ENCODE results near the gene MGAT3. TPM values are rescaled to one million over a fixed set of nuclear protein-coding genes. Genes with fewer than 3 reads are reported as not detected.

The MGAT3 gene
- total and polyA plus RNA-seq, 9 of the 15 experiments (the other 6 are each of a cell fraction or from before 2014, with no cell fraction given): 0.10 to 11.5 (median 4.6) TPM

DNA sequence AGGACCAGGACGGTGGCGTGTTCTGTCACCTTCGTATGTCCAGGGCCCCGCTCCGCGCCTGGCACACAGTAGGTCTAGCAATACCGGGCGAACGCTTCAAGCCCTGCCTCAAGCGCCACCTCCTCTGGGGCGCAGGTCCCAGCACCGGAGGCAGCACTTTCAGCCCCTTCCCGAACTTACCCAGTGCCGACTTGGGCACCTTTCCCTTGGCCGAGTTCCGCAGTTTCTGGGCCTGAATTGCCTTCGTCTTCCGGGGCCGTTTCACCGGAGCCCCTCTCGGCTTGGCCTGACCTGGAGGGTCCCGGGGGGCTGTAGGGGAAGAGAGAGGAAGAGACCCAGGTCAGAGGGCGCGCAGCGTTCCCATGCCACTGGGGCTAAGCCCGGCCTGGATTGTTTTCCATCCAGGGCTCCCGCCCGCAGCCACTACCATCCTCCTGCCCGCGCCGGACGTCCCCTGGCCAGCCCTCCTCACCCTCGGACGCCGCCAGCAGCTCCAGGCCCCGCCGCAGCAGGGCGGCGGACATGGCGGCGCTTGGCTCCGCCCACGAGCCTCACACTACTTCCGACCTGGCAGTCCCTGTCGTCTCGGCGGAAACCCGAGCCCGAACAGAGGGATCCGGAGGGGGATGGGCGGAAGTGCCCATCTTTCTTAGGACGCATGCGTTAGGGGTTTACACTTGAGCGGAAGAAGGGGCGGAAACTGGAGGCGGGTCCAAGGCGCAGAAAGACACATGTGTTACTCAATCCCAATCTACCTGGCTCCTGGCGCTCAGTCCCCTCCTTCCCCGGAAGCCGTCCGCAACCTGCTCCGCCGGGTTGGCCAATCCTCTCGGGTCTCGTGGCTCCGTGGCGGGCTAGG is 75.6 kb downstream of the MGAT3 start, which contains the start of gene RPS19BP1 (continued):
- TF ChIP-seq, protein P1, sequence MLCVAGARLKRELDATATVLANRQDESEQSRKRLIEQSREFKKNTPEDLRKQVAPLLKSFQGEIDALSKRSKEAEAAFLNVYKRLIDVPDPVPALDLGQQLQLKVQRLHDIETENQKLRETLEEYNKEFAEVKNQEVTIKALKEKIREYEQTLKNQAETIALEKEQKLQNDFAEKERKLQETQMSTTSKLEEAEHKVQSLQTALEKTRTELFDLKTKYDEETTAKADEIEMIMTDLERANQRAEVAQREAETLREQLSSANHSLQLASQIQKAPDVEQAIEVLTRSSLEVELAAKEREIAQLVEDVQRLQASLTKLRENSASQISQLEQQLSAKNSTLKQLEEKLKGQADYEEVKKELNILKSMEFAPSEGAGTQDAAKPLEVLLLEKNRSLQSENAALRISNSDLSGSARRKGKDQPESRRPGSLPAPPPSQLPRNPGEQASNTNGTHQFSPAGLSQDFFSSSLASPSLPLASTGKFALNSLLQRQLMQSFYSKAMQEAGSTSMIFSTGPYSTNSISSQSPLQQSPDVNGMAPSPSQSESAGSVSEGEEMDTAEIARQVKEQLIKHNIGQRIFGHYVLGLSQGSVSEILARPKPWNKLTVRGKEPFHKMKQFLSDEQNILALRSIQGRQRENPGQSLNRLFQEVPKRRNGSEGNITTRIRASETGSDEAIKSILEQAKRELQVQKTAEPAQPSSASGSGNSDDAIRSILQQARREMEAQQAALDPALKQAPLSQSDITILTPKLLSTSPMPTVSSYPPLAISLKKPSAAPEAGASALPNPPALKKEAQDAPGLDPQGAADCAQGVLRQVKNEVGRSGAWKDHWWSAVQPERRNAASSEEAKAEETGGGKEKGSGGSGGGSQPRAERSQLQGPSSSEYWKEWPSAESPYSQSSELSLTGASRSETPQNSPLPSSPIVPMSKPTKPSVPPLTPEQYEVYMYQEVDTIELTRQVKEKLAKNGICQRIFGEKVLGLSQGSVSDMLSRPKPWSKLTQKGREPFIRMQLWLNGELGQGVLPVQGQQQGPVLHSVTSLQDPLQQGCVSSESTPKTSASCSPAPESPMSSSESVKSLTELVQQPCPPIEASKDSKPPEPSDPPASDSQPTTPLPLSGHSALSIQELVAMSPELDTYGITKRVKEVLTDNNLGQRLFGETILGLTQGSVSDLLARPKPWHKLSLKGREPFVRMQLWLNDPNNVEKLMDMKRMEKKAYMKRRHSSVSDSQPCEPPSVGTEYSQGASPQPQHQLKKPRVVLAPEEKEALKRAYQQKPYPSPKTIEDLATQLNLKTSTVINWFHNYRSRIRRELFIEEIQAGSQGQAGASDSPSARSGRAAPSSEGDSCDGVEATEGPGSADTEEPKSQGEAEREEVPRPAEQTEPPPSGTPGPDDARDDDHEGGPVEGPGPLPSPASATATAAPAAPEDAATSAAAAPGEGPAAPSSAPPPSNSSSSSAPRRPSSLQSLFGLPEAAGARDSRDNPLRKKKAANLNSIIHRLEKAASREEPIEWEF (CRISPR knock-in tag; IDR thresholded peaks at IDR 0.05): no peak
- TF ChIP-seq, protein P2, sequence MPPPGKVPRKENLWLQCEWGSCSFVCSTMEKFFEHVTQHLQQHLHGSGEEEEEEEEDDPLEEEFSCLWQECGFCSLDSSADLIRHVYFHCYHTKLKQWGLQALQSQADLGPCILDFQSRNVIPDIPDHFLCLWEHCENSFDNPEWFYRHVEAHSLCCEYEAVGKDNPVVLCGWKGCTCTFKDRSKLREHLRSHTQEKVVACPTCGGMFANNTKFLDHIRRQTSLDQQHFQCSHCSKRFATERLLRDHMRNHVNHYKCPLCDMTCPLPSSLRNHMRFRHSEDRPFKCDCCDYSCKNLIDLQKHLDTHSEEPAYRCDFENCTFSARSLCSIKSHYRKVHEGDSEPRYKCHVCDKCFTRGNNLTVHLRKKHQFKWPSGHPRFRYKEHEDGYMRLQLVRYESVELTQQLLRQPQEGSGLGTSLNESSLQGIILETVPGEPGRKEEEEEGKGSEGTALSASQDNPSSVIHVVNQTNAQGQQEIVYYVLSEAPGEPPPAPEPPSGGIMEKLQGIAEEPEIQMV (tag; conservative IDR thresholded peaks at IDR 0.05; ENCODE audit: low read depth): no peak
- TF ChIP-seq NCOA1 (IDR thresholded peaks at IDR 0.05; ENCODE audit: low read depth) (peak; percentile 90), EWSR1 (IDR thresholded peaks at IDR 0.05; ENCODE audit: borderline replicate concordance, low read depth, partially characterized antibody) (no peak), ZNF445 (CRISPR knock-in tag; IDR thresholded peaks at IDR 0.05; ENCODE audit: low read depth) (no peak), GABPB2 (CRISPR knock-in tag; conservative IDR thresholded peaks at IDR 0.05) (no peak), NELFE (IDR thresholded peaks at IDR 0.05; ENCODE audit: insufficient read depth, insufficient read length) (no peak), ZBTB43 (CRISPR knock-in tag; IDR thresholded peaks at IDR 0.05) (0 out of 2 replicates have a peak, but pooled peaks have one; percentile 52), DPF2 (IDR thresholded peaks at IDR 0.05) (no peak), ZNF512 (tag; IDR thresholded peaks at IDR 0.05) (no peak), CBX2 (IDR thresholded peaks at IDR 0.05; ENCODE audit: insufficient read depth, low read length, poor library complexity, severe bottlenecking) (no peak)
- TF ChIP-seq, protein P3, sequence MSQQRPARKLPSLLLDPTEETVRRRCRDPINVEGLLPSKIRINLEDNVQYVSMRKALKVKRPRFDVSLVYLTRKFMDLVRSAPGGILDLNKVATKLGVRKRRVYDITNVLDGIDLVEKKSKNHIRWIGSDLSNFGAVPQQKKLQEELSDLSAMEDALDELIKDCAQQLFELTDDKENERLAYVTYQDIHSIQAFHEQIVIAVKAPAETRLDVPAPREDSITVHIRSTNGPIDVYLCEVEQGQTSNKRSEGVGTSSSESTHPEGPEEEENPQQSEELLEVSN (IDR thresholded peaks at IDR 0.05; ENCODE audit: borderline replicate concordance in 1 of 2, extremely low read depth in 1 of 2, insufficient read depth in 1 of 2, insufficient read length in 1 of 2, low read depth in 1 of 2, low read length in 1 of 2, poor library complexity in 1 of 2, severe bottlenecking in 1 of 2): peak; percentile 65 to 91
